HT-29 (cell line): ENCODE measurements around the gene UBE2H. TPM values are rescaled to one million over a fixed set of nuclear protein-coding genes. Genes with fewer than 3 reads are reported as not detected.

ENCODE experiments used
- DNase-seq: peaks from one replicate; pipeline ENCODE4 v3.0.0-alpha.2; 2015; ENCODE audit warnings: low spot score
- total RNA-seq: library from RNA; depleted of rRNA; stranded (reverse); fragments of >200 nt; shearing (Covaris generic); gene quantifications from 2 replicates; pipeline ENCODE4 v1.2.3, GENCODE V29; 2014

Gene UBE2H
- total RNA-seq, 1 experiment from 2014 or later = 96.8 TPM

GRCh38 chr7:129950191-129950932 lies 2.4 kb downstream of the UBE2H start:
- DNase-seq = peak; percentile 40

DNA sequence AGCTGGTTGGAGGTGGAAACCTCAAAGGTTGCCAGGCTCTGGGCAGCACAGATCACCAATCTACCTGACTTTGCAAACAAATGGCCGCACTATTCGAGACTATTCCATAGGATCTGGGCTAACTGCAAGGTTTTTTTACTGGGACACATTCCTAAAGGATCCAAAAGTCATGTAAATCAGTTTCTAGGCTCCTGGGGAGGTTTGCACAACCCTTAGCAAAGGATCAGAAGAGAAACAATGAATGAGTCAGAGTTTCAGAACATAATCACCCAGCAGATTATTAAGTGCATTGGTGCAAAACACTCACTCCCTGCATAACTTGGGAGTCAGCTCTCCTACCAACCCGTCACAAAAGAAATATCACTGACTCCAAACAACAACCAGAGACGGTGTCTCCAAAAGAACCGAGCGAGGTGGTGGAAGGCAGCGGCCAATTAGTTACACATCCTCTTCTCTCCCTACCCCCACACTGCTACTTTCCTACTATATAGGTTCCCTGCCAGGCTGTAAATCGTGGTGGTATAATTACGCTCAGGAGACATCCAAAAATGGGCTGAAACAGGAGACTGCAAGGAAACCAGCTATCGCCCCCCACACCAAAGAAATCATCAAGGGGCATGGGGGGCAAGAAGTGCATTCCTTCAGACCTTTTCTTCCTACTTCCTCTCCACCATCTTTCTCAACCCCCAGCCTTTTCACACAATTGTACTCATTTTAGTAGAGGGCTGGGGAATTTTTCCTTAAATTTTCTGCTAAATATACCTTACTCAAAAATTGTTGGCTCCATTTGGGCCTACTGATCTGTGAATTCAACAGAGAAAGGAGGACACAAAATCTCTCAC lies 3.2 kb downstream of the UBE2H start:
- DNase-seq = peak; percentile 84

DNA sequence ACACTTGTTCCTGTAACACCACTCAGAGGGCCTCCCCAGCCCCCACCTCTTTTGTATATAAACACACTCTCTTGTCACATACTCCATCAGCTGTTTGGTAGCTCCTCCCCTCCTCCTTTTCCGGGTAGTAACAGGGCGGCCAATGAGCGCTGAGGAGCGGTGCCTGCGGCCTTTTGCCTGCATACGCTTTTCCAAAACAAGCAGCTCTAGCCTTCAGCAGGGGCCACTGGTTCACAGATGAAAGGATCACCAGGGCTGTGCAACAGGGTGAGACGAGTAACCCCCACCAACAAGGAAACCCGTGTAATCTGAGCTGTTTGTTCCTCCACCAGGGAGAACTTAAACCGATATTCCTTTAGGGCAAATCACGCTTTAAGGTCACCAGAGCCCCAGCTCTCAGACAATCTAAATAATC lies 3.9 kb downstream of the UBE2H start:
- peak; percentile 96 for DNase-seq

GRCh38 chr7:129948338-129948737 lies 4.4 kb downstream of the UBE2H start:
- no peak for DNase-seq

DNA sequence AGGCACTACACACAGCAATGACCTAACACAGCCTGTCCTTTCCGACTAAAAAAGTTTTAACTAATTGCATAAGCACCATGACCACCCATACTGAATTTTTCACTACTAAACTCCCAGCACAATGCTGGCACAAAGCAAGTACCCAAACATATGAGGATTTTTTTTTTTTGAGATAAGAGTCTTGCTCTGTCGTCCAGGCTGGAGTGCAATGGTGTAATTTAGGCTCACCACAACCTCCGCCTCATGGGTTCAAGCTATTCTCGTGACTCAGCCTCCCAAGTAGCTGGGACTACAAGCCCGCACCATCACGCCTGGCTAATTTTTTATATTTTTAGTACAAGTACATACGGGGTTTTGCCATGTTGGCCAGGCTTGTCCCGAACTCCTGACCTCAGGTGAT lies 5.1 kb downstream of the UBE2H start:
- no peak for DNase-seq

GRCh38 chr7:129947049-129947448 lies 5.7 kb downstream of the UBE2H start:
- no peak for DNase-seq

GRCh38 chr7:129946282-129946681 lies 6.5 kb downstream of the UBE2H start:
- DNase-seq = no peak

DNA sequence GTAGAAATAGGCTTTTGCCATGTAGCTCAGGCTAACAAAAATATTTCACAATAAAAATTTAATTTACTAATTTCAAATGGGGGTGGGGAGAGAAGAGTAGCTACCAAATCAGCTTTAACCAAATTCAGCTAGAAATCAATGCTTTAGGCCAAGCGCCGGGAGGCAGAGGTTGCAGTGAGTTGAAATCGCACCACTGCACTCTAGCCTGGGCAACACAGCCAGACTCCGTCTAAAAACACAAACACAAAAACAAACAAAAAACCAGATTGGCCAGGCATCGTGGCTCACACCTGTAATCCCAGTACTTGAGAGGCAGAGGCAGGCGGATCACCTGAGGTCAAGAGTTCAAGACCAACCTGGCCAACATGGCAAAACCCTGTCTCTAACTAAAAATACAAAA lies 9.4 kb downstream of the UBE2H start:
- DNase-seq = no peak

- DNase-seq = no peak
These were observed 12.4 kb downstream of the UBE2H start for GRCh38 chr7:129940329-129940728.

DNA sequence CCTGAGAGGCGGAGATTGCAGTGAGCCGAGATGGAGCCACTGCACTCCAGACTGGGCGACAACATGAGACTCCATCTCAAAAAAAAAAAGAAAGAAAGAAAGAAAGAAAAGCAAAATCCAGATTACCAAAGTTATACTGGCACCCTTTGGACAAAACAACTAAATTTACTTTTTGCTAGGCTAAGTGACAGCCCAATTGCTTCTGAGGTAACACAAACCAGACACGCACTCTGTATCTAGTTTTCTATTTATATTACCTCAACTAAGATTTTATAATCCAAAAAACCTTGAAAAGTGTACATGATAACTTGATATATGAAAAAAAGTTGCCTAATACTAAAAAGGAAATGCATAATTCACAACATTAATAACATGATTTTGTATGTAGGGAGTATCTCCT lies 12.9 kb downstream of the UBE2H start:
- DNase-seq = no peak

GRCh38 chr7:129933627-129934026 lies 19.1 kb downstream of the UBE2H start:
- DNase-seq = no peak

DNA sequence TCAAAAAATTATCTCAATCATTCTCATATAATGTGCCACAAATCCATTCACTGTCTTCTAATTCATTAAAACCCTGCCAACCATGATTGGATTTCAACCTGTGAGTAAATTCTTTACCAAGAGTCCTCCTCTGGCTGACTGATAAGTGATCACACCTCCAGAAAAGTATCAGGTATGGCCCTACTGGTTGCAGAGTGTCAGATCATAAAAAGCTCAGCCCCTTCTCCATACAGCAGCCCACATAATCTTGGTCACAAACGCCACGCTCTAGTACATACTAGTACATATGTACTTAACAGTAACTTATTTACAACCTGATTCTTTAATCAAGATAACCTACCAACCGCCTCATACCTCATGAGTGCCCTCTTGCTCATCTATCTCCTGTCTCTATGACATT lies 26.1 kb downstream of the UBE2H start:
- DNase-seq = no peak

DNA sequence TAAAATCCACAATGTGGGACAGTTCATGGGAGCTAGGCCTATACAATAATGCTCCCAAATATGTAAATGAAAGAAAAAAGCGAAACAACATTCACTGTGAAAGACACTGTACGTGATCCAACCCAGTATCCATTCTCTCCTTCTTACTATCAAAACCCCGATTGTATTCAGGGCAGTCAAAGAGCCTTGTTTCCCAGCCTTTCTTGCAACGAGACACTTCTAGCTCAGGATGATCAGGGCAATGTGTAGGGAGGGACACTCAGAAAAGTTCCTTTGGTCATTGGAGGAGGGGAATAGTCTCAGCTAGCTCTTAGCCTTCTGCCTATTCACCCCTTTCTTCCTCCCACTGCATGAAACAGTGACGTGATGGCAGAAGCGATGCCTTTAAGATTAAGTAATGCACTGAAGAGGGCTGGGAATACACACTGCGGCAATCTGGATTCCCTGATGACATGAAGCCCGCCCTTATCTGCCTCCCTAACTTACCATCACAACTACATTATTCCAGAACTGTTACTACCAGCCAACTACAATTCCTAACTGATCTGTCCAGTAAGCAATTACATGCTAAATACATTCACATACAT lies 27.3 kb downstream of the UBE2H start:
- no peak for DNase-seq

DNA sequence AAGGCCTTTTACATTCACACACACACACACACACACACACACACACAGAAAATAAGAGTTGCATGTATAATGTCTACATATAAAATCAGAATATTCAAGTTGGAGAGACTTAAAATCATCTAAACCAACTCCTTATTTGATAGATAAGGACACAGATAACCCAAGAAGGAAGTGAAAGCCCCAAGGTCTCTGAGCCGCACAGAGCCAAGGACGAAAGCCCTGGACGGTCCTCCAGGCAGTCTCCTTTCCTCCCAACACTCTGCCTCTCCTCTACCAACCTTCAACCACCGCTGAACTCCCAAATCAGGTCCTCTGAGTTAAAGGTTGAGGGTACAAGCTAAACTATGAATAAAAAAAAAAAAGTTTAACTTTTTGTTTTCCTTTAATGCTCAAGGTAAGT lies 28.2 kb downstream of the UBE2H start:
- no peak for DNase-seq

DNA sequence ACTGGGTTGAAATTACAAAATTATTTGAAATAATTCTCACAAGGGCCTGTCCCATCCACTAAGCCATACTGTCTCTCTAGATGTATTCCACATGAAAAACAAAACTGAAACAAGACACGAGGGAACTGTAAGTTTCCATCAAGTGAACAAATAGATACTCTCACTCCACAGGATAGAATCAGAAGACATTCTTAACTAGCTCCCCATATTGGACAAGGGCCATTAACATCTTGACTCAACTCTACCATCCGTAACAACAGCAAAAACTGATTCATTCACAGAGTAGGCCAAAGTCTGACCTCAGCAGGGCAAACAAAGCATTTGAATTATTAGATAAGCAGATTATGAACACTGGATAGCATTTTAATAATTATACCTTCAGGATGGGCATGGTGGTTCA lies 29.1 kb downstream of the UBE2H start:
- DNase-seq = no peak

- no peak for DNase-seq
These were observed 33.3 kb downstream of the UBE2H start for GRCh38 chr7:129919492-129919891.

GRCh38 chr7:129918922-129919321 lies 33.8 kb downstream of the UBE2H start:
- DNase-seq = no peak

GRCh38 chr7:129917934-129918333 lies 34.8 kb downstream of the UBE2H start:
- no peak for DNase-seq

DNA sequence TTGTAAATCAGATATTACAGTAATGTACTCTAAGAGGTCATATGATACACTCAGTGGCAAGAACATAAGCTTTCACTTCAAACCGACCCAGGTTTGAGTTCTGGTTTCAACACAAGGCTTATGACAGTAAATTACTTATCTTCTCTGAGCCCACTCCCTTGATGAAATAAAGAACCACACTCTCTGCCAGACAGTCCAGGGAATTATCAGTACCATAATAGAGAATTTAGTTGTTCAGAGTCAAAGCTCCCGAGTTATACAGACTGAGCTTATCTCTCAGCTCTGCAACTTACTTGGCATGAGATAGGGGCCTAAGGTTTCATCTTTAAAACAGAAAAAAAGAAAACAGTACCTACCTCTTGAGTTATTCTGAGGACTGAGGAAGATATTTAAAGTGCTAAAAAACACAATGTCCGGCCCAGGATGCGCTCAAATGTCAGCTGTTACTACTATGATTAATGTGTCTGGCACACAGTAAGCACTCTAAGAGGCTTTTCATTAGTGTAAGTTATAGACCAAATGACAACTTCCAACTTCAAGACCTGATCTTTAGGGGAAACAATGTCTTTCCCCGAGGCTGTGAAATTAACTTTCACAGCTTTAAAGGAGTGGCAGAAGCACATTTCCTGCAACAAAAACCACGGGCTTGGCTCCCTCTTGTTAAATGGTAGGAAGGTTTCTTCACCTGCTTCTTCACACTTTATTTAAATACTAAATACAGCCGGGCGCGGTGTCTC lies 38.1 kb downstream of the UBE2H start:
- no peak for DNase-seq

DNA sequence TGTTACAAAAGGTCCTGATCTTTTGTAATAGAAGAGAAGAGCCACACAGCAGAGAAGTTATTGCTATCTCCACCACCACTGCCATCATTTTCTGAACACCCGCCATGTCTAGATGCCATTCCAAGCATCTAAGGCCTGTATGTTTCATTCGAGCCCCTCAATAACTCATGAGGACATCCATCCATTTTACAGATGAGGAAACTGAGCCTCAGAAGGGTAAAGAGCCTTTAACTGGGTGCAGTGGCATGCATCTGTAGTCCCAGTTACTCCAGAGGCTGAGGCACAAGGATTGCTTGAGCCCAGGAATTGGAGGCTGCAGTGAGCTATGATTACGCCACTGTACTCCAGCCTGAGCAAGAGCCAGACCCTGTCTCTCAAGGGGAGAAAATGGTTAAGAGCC lies 39.3 kb downstream of the UBE2H start:
- DNase-seq = no peak

- no peak for DNase-seq
These were observed 41.0 kb downstream of the UBE2H start for GRCh38 chr7:129911790-129912189.

DNA sequence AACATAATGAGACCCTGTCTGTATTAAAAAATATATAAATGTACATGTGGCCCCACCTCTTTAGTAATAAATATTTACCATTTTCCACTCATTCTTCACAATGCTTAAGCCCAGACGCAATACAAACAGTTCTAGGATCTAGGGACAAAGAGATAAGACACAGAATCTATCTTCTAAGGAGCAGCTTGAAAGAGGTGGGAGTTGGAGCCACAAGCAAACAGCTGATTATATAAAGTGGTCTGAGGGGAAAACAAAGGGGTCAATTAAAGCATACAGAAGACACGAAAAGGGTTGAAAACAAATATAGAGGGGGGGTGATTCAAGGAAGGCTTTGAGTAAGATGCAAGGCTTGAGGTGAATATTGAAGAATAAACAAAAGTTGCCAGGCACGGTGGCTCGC lies 43.1 kb downstream of the UBE2H start:
- DNase-seq = no peak
